Cardiac septum (tissue), 1 donor: ENCODE measurements around the gene KANK3. TPM values are rescaled to one million over a fixed set of nuclear protein-coding genes. Genes with fewer than 3 reads are reported as not detected.
"Not testable (repeated sequence)": the region's sequence is repeated elsewhere in the genome, so short reads cannot be mapped to it uniquely, and the experiment has no call there.

Source experiments
- DNase-seq: peaks from one replicate; pipeline ENCODE4 v3.0.0-alpha.2; 2020; ENCODE audit warnings: low spot score
- intact Hi-C: fragments of 100-400 bp; cut with DNase I; formaldehyde crosslinking; loops from one replicate; pipeline ENCODE4 v1.14.0; 2022
- total RNA-seq: library from RNA; stranded (reverse); fragmentation: NEBNext Ultra II Directional; extraction: Animal tissue kit (Norgen Biotek cat#: 25700); gene quantifications from one replicate; pipeline ENCODE4 v1.2.1, GENCODE V29; 2021
- donor health status: DM: no; HTN: no; CAD: no.

The KANK3 gene
- total RNA-seq, 1 donor from 2014 or later: 13.1 TPM

DNA sequence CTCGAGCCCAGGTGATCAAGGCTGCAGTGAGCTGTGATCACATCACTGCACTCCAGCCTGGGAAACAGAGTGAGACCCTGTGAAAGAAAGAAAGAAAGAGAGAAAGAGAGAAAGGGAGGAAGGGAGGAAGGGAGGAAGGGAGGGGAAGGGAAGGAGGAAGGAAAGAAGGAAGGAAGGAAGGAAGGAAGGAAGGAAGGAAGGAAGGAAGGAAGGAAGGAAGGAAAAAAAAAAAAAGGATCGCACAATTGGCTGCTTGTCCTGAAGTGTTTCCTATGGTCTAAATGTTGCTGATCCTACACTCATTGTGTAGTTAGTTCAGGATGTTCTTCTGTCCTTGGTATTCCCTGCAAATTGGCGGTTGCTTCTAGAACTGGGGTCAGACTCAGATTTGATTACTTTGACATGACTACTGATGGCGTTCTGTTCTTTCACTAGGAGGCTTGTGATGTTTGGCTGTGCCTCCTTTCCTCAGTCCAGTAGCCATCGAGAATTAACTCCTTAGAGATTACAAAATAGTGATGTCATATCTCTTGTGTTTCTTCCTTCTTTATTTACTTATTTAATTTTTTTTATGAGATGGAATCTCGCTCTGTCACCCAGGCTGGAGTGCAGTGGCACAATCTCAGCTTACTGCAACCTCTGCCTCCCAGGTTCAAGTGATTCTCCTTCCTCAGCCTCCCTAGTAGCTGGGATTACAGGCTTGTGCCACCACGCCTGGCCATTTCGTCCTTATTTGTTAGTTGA lies 6.7 kb upstream of the KANK3 start:
- not testable (repeated sequence) for DNase-seq
- intact Hi-C loops: loop anchor here (5.0 kb wide), 1 partner anchor 228 kb away; the partner anchor contains the start of gene MYO1F

- intact Hi-C loops: no loop called here
- DNase-seq: no peak
Measured at GRCh38 chr19:8343483-8343844, 402 bp upstream of the KANK3 start.

DNA sequence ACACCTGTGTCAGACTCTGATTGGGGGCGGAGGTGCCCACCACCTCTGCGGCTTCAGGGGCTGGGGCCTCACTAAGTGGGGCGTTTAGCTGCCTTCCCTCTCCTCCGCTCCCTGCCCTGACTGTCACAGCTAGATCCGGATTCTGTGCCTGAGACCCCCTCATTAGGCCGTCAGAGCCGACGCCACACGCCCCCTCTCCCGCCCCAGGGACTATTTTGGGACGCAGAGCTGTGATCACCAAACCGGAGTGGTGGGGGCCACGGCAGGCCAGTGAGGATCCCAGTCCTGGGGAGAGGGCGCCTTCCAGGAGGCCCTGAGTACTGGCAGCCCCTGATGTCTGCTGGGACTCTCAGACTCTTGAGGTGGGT lies 762 bp downstream of the KANK3 start:
- intact Hi-C loops: no loop called here
- DNase-seq: no peak

- intact Hi-C loops, DNase-seq: not testable (repeated sequence)
Measured at GRCh38 chr19:8341504-8341903, 1.6 kb downstream of the KANK3 start.

- intact Hi-C loops: no loop called here
- no peak for DNase-seq
Measured at GRCh38 chr19:8340341-8341096, 2.5 kb downstream of the KANK3 start.

DNA sequence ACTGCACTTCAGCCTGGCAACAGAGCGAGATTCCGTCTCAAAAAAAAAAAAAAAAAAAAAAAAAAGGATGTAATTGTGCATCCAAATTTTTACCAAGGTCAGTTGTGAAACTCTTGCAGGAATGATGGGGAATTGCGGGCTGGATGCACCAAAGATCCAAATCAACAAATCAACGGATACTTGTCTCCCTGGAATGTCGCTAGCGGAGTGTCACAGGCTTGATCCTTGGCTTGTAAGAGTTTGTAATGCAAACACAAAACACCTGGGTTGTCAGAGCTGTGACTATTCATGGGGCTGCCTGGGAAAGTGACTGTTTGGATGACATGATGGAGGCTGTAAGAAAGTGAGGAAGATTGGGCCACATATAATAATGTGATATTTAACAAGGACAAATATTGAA lies 4.2 kb downstream of the KANK3 start:
- DNase-seq: no peak
- intact Hi-C loops: no loop called here

DNA sequence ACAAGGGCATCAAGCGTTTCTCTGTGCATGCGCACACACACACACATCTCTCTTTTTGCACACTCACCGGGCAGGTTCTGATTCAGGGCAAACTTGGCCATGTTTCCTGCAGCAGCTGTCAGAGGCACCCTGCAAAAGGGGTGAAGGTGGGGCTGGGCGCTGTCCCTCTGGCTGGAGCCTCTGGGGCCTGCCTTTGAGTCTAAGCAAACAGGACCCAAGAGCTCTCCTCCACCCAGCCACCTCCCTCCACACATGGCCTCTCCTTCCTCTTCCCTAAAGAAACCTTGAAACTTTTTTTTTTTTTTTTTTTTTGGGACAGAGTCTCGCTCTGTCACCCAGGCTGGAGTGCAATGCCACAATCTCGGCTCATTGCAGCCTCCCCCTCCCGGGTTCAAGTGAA lies 5.3 kb downstream of the KANK3 start:
- no peak for DNase-seq
- intact Hi-C loops: no loop called here

DNA sequence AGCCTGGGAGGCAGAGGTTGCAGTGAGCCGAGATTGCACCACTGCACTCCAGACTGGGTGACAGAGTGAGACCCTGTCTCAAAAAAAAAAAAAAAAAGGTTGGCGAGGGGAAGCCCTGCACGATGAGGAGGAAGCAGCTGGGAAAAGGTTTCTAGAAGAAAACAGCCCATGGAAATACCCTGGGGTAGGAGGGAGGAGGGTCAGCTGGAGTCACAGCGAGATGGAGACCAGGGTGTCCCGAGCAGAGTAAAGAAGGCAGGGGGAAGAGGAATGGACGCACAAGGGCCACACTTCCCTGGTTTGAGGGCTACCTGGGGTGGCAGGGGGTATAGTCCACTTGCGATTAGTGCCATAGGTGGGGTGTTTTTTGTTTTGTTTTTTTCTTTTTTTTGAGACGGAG lies 6.4 kb downstream of the KANK3 start:
- DNase-seq: no peak
- intact Hi-C loops: no loop called here

DNA sequence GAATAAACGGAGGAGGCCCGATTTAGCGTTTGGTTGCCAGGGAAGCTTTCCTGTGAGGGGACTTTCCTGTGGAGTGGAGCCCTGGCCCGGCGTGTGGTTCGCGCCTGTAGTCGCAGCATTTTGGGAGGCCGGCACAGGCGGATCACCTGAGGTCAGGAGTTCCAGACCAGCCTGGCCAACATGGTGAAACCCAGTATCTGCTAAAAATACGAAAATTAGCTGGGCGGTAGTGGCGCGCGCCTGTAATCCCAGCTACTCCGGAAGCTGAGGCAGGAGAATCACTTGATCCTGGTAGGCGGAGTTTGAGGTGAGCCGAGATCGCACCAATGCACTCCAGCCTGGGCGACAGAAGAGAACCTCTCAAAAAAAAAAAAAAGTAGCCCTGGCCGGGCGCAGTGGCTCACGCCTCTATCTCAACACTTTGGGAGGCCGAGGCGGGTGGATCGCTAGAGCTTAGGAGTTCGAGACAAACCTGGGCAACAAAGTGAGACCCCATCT lies 6.9 kb downstream of the KANK3 start:
- DNase-seq: no peak
- intact Hi-C loops: no loop called here

GRCh38 chr19:8335343-8336071 lies 7.6 kb downstream of the KANK3 start:
- intact Hi-C loops: no loop called here
- DNase-seq: no peak

DNA sequence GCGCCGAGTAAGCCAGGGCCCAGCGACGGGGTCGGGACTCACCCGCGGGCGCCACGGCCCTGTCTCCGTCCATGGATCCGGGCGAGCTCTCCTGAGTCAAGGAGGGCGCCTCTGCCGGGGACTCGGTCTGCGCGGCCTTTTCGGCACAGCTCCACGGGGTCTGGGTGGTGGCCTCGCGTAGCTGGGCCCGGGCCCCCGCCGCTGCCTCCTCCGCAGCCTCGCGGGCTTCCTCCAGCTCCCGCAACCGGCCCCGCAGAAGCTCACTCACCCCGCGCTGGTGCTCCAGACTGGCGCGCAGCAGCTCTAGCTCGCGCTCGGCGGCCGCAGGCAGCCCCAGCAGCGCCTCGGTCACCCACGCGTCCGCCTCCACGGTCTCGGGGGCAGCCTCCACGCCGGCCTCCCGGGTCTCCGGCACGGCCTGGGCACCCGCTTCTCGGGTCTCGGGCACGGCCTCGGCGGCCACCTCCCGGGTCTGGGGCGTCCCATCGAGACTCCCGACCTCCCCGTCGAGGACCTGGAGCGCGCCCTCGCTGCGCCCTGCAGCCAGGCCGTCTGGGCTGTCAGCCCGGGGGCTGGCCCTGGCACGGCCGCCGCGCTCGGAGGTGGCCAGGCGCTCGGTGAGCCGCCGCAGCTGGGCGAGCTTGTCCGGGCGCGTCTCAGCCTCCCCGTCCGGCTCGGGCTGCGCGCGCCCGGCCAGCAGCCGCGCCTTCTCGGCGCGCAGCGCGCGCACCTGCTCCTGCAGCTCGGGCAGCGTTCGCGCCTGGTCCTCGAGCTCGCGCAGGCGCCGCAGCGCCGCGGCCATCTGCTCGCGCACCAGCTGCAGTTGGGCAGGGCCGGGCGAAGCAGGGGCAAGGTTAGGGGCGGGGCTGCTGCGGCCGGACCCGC lies 8.4 kb downstream of the KANK3 start:
- intact Hi-C loops: no loop called here
- DNase-seq: no peak

GRCh38 chr19:8333767-8334457 lies 9.2 kb downstream of the KANK3 start:
- no peak for DNase-seq
- intact Hi-C loops: no loop called here

DNA sequence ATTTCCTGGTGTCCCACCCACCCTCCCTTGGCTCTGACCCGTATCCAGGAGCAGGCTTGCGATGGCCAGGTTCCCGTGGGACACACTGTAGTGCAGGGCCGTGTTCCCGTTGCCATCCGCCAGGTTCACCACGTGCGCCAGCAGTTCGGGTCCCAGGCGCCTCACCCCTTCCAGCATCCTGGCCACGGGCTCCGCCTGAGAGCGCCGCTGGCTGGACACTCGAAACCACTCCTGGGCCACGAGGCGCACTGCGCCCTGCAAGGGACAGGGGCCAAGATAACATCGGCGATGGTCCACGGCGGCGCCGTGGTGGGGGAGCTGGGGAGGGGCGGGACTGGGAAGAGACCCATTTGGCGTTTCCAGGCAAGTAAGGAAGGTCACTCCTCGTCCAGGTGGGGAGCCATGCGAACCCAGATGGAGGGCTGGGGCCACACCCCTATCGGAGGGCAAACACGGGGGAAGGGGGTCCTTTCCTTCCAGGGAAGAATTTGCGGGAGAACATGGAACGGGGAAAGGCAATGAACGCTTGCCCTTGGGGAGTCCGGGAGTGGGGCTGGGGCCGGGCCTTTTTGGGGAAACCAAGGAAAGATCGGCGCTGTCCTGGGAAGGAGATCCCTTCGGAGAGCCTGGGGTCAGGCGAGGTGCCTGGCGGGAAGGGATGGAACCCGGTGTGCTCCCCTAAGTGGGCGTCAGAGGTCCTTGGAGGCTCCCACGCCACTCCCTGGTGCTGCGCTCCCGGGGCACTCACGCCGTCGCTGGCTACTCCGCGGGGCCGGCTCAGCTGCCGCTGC lies 9.9 kb downstream of the KANK3 start:
- intact Hi-C loops: no loop called here
- peak; percentile 83 for DNase-seq

DNA sequence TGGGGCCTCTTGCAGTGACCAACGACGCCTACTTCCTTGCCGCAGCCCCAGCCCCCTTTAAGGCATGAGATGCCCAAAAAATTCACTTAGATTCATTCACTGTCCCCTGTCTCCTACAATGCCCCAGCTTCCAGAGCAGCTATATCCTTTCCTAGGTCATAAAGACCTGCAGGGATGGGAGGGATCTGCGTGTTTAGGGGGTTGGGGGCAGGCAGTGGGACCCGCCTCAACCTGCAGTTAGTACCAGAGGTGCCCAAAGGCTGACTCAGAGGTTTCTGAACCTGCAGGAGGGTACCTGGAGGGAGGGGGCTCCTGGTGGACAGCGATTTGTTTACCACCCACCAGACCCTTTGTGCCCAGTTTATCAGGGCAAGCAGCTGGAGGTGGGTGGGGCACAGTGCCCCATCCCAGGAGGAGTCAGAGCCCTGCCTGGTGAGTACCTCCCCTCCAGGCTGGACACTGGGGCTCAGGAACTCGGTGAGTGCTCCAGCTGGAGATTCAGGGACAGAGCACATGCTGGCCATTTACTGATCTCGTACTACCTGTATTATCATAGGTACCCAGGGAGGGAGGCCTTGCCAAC lies 11.7 kb downstream of the KANK3 start:
- intact Hi-C loops: no loop called here
- DNase-seq: no peak

DNA sequence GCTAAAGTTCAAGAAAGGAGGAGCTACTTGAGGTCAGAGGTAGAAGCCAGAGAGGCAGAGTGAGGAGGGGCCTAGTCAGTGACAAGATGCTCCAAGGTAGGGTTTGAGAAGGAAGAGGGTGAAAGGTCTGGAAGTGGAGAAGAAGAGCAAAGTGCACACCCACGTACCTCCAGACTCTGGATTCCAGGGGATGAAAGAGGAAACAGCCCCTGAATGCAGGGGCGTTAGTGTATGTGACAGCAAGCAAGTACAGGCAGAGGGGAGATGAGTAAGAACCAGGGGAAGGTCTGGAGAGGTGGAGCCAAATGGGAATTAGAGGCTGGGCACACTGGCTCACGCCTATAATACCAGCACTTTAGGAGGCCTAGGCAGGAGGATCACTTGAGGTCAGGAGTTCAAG lies 13.1 kb downstream of the KANK3 start:
- DNase-seq: no peak
- intact Hi-C loops: no loop called here

GRCh38 chr19:8325454-8325853 lies 17.6 kb downstream of the KANK3 start:
- DNase-seq: no peak
- intact Hi-C loops: no loop called here

GRCh38 chr19:8324186-8325050 lies 18.6 kb downstream of the KANK3 start:
- intact Hi-C loops: loop anchor here (5.0 kb wide), 1 partner anchor 818 kb away; the partner anchor contains the start of gene ZNF317
- no peak for DNase-seq
